ENCODE measurements around the gene TMEM163. TPM values are rescaled to one million over a fixed set of nuclear protein-coding genes. Genes with fewer than 3 reads are reported as not detected.

Gene TMEM163
- polyA plus RNA-seq, 1 experiment: not detected

- ChIA-PET POLR2A (no interaction called here), CTCF (interaction anchor here (0.9 to 3.3 kb wide), 11 partner anchors 9 to 457 kb away, joined by 3 to 32 read pairs (median 4); no protein-coding TSS in a partner anchor)
- Histone ChIP-seq H3K27me3 (ENCODE audit: control insufficient read depth, insufficient read depth, low read length) (peaks cover 2% of the 10 kb centered on the region), H3K4me3 (ENCODE audit: low read depth, low read length) (no peak overlapping the region), H3K36me3 (ENCODE audit: control insufficient read depth, insufficient read depth, low read length) (no peaks in the 10 kb centered on the region)
- no peak for DNase-seq (ENCODE audit: low read depth)
- TF ChIP-seq CTCF (IDR thresholded peaks at IDR 0.05; ENCODE audit: insufficient read depth, low read depth, low read length): peak; percentile 68
Measured at GRCh38 chr2:134460583-134460998, 258.2 kb downstream of the TMEM163 start.

GRCh38 chr2:134459706-134460406 is 258.9 kb downstream of the TMEM163 start:
- no peak for TF ChIP-seq CTCF (IDR thresholded peaks at IDR 0.05; ENCODE audit: insufficient read depth, low read depth, low read length)
- Histone ChIP-seq H3K27me3 (ENCODE audit: control insufficient read depth, insufficient read depth, low read length) (peaks cover 2% of the 10 kb centered on the region), H3K36me3 (ENCODE audit: control insufficient read depth, insufficient read depth, low read length) (no peaks in the 10 kb centered on the region), H3K4me3 (ENCODE audit: low read depth, low read length) (no peak overlapping the region)
- DNase-seq (ENCODE audit: low read depth): no peak
- ChIA-PET POLR2A (no interaction called here), CTCF (interaction anchor here (0.6 to 3.3 kb wide), 11 partner anchors 8 to 1140 kb away, joined by 3 to 32 read pairs (median 4); no protein-coding TSS in a partner anchor)

GRCh38 chr2:134458950-134459349 is 259.9 kb downstream of the TMEM163 start:
- no peak for TF ChIP-seq CTCF (IDR thresholded peaks at IDR 0.05; ENCODE audit: insufficient read depth, low read depth, low read length)
- H3K36me3 ChIP-seq (ENCODE audit: control insufficient read depth, insufficient read depth, low read length): no peaks in the 10 kb centered on the region; the same call in 1 of the 2 replicates
- ChIA-PET POLR2A (no interaction called here), CTCF (interaction anchor here (1.1 to 3.3 kb wide), 2 partner anchors 13 kb away, joined by 5 to 13 read pairs; no protein-coding TSS in a partner anchor)
- no peak for DNase-seq (ENCODE audit: low read depth)
- peaks cover 2% of the 10 kb centered on the region for H3K27me3 ChIP-seq (ENCODE audit: control insufficient read depth, insufficient read depth, low read length)
- H3K4me3 ChIP-seq (ENCODE audit: low read depth, low read length): no peak overlapping the region

- ChIA-PET POLR2A (no interaction called here), CTCF (interaction anchor here (1.1 to 3.3 kb wide), 2 partner anchors 13 to 14 kb away, joined by 5 to 13 read pairs; no protein-coding TSS in a partner anchor)
- Histone ChIP-seq H3K27me3 (ENCODE audit: control insufficient read depth, insufficient read depth, low read length) (peaks cover 2% of the 10 kb centered on the region), H3K4me3 (ENCODE audit: low read depth, low read length) (no peak overlapping the region), H3K36me3 (ENCODE audit: control insufficient read depth, insufficient read depth, low read length) (no peaks in the 10 kb centered on the region; the same call in 1 of the 2 replicates)
- no peak for TF ChIP-seq CTCF (IDR thresholded peaks at IDR 0.05; ENCODE audit: insufficient read depth, low read depth, low read length)
- no peak for DNase-seq (ENCODE audit: low read depth)
Measured at GRCh38 chr2:134458473-134458853, 260.3 kb downstream of the TMEM163 start.

GRCh38 chr2:134457765-134458472 is 260.9 kb downstream of the TMEM163 start:
- Histone ChIP-seq H3K4me3 (ENCODE audit: low read depth, low read length) (no peak overlapping the region), H3K27me3 (ENCODE audit: control insufficient read depth, insufficient read depth, low read length) (no peaks in the 10 kb centered on the region; the same call in 1 of the 2 replicates), H3K36me3 (ENCODE audit: control insufficient read depth, insufficient read depth, low read length) (no peaks in the 10 kb centered on the region; the same call in 1 of the 2 replicates)
- TF ChIP-seq CTCF (IDR thresholded peaks at IDR 0.05; ENCODE audit: insufficient read depth, low read depth, low read length): no peak
- POLR2A ChIA-PET: no interaction called here
- CTCF ChIA-PET: no interaction called here
- DNase-seq (ENCODE audit: low read depth): no peak

Measured in BJ (cell line).